NB4 (cell line): ENCODE data around the gene LUZP2.

Source experiments
- POLR2A ChIP-seq: IDR thresholded peaks from 2 replicates; pipeline ENCODE4 v1.6.1; 2011; ENCODE audit warnings: mild to moderate bottlenecking; ENCODE audit not compliant: insufficient read length; ENCODE audit errors: extremely low read depth
- TF ChIP-seq, protein P1 (sequence below): IDR thresholded peaks from one replicate; pipeline ENCODE4 v1.5.1; 2012; ENCODE audit warnings: low read depth, low read length

DNA sequence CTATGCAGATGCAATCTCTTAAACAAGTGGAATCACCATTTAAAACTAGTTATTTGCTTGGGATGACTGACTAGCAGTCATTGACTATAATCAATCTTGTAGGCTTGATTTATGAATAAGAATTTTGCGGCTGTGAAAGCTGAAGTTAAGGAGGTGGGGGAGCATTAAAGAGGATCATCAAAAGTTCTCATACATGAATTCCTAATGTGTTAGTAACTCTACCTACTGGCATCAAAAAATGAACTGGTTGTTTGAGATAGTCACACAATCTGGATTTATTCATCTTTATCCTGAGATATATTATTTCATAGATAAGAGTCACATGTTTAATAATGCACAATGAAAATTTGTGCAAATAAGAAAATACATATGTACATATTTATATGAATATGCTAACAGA, 393.6 kb downstream of the LUZP2 start:
- TF ChIP-seq, protein P1, sequence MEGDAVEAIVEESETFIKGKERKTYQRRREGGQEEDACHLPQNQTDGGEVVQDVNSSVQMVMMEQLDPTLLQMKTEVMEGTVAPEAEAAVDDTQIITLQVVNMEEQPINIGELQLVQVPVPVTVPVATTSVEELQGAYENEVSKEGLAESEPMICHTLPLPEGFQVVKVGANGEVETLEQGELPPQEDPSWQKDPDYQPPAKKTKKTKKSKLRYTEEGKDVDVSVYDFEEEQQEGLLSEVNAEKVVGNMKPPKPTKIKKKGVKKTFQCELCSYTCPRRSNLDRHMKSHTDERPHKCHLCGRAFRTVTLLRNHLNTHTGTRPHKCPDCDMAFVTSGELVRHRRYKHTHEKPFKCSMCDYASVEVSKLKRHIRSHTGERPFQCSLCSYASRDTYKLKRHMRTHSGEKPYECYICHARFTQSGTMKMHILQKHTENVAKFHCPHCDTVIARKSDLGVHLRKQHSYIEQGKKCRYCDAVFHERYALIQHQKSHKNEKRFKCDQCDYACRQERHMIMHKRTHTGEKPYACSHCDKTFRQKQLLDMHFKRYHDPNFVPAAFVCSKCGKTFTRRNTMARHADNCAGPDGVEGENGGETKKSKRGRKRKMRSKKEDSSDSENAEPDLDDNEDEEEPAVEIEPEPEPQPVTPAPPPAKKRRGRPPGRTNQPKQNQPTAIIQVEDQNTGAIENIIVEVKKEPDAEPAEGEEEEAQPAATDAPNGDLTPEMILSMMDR = no peak
- no peak for TF ChIP-seq POLR2A
